ENCODE results near the gene STK32C.

- TF ChIP-seq POLR2AphosphoS5 (IDR thresholded peaks at IDR 0.05; ENCODE audit: low read depth): no peak
- no peak for TF ChIP-seq CTCF (IDR thresholded peaks at IDR 0.05; ENCODE audit: insufficient read depth, low read length)
These were observed 33.8 kb downstream of the STK32C start for GRCh38 chr10:132273966-132274365.
